ACHN (cell line): Measurements from ENCODE around the gene HDLBP.
A peak's percentile ranks its signal among the peaks of the same experiment; 100 is the strongest.
"Not testable (repeated sequence)": the region's sequence is repeated elsewhere in the genome, so short reads cannot be mapped to it uniquely, and the experiment has no call there.

Experiments
- DNase-seq: peaks from one replicate; pipeline ENCODE4 v3.0.0-alpha.2; 2015
- in situ Hi-C: cut with HindIII; loops from 2 replicates; pipeline ENCODE4 v1.10.0; 2017; ENCODE audit warnings: low sequenced_read_pairs, low pct_ligation_motif_present, low pct_unique_long_range_greater_than_20kb

The HDLBP gene

GRCh38 chr2:241344925-241345651 is 29.6 kb upstream of the HDLBP start:
- in situ Hi-C loops, result no loop called here
- no peak for DNase-seq

- no peak for DNase-seq
- in situ Hi-C loops, result no loop called here
Measured at GRCh38 chr2:241340631-241341163, 25.2 kb upstream of the HDLBP start.

- in situ Hi-C loops, result no loop called here
- no peak for DNase-seq
Measured at GRCh38 chr2:241339839-241340630, 24.6 kb upstream of the HDLBP start.

- in situ Hi-C loops, result no loop called here
- no peak for DNase-seq
Measured at GRCh38 chr2:241334813-241335212, 19.3 kb upstream of the HDLBP start.

GRCh38 chr2:241330616-241330981 is 15.1 kb upstream of the HDLBP start:
- in situ Hi-C loops, result no loop called here
- DNase-seq, result no peak

- DNase-seq, result no peak
- in situ Hi-C loops, result no loop called here
Measured at GRCh38 chr2:241329669-241330615, 14.5 kb upstream of the HDLBP start.

- DNase-seq, result no peak
- in situ Hi-C loops, result no loop called here
Measured at GRCh38 chr2:241325257-241325656, 9.8 kb upstream of the HDLBP start.

- in situ Hi-C loops, result no loop called here
- DNase-seq, result no peak
Measured at GRCh38 chr2:241324775-241325174, 9.3 kb upstream of the HDLBP start.

GRCh38 chr2:241323778-241324177 is 8.3 kb upstream of the HDLBP start:
- in situ Hi-C loops, result no loop called here
- DNase-seq, result no peak

- in situ Hi-C loops, result no loop called here
Measured at GRCh38 chr2:241321886-241322285, 6.4 kb upstream of the HDLBP start.

GRCh38 chr2:241321033-241321432 is 5.6 kb upstream of the HDLBP start:
- DNase-seq, result no peak
- in situ Hi-C loops, result no loop called here

More at GRCh38 chr2:241321886-241322285, 6.4 kb upstream of the HDLBP start:
- no peak for DNase-seq

- no peak for DNase-seq
- in situ Hi-C loops, result no loop called here
Measured at GRCh38 chr2:241320394-241320793, 4.9 kb upstream of the HDLBP start.

- in situ Hi-C loops, DNase-seq: not testable (repeated sequence)
Measured at GRCh38 chr2:241318830-241319229, 3.4 kb upstream of the HDLBP start.

GRCh38 chr2:241317391-241317790 is 1.9 kb upstream of the HDLBP start:
- no peak for DNase-seq
- in situ Hi-C loops, result no loop called here

GRCh38 chr2:241316825-241317224 is 1.4 kb upstream of the HDLBP start:
- in situ Hi-C loops, result no loop called here
- DNase-seq, result no peak

- DNase-seq, result peak; percentile 56
- in situ Hi-C loops, result no loop called here
Measured at GRCh38 chr2:241315879-241316631, 583 bp upstream of the HDLBP start, which contains the start of gene SEPTIN2. Gene SEPTIN2, plus strand, starts transcription at chr2:241315925. Its CDS starts 8,308 bp downstream, at chr2:241324233.

- peak; percentile 81 for DNase-seq
- in situ Hi-C loops, result no loop called here
Measured at GRCh38 chr2:241314226-241315092, 1.0 kb downstream of the HDLBP start.
